ENCODE measurements around the gene CRELD2. TPM values are rescaled to one million over a fixed set of nuclear protein-coding genes. Genes with fewer than 3 reads are reported as not detected.
A peak's percentile ranks its signal among the peaks of the same experiment; 100 is the strongest.

CRELD2 gene
- total RNA-seq, 2 donors from 2014 or later = 46.1 to 60.1 TPM

GRCh38 chr22:49962012-49962750, 43.7 kb downstream of the CRELD2 start:
- DNase-seq (ENCODE audit: low spot score) = peak; percentile 55
- no peaks in the 10 kb centered on the region for H3K27me3 ChIP-seq (replicated peaks; ENCODE audit: insufficient read depth)
- peaks cover 21% of the 10 kb centered on the region for H3K36me3 ChIP-seq
- peaks cover 26 to 55% of the 10 kb centered on the region in 2 donors for H3K4me1 ChIP-seq (ENCODE audit: control insufficient read depth in 1 of 2, low read depth in 2 of 2)
- peak overlapping the region; percentile 93 for H3K4me3 ChIP-seq
- H3K9me3 ChIP-seq = no peaks in the 10 kb centered on the region
- peak; percentile 32 for ATAC-seq (ENCODE audit: insufficient number of reproducible peaks, low FRiP score, low read depth)
- H3K27ac ChIP-seq = peak overlapping the region; percentile 90 to 93
- no peak for TF ChIP-seq CTCF (IDR thresholded peaks at IDR 0.05)

DNA sequence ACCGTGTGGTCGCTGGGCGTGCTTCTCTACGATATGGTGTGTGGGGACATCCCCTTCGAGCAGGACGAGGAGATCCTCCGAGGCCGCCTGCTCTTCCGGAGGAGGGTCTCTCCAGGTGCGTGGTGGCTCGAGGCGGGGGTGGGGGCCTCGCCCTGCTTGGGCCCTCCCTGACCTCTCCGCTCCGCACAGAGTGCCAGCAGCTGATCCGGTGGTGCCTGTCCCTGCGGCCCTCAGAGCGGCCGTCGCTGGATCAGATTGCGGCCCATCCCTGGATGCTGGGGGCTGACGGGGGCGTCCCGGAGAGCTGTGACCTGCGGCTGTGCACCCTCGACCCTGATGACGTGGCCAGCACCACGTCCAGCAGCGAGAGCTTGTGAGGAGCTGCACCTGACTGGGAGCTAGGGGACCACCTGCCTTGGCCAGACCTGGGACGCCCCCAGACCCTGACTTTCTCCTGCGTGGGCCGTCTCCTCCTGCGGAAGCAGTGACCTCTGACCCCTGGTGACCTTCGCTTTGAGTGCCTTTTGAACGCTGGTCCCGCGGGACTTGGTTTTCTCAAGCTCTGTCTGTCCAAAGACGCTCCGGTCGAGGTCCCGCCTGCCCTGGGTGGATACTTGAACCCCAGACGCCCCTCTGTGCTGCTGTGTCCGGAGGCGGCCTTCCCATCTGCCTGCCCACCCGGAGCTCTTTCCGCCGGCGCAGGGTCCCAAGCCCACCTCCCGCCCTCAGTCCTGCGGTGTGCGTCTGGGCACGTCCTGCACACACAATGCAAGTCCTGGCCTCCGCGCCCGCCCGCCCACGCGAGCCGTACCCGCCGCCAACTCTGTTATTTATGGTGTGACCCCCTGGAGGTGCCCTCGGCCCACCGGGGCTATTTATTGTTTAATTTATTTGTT, 44.6 kb downstream of the CRELD2 start:
- Histone ChIP-seq H3K9me3 (no peaks in the 10 kb centered on the region), H3K4me1 (ENCODE audit: control insufficient read depth in 1 of 2, low read depth in 2 of 2) (peaks cover 31 to 61% of the 10 kb centered on the region in 2 donors), H3K27me3 (replicated peaks; ENCODE audit: insufficient read depth) (no peaks in the 10 kb centered on the region), H3K36me3 (peaks cover 21% of the 10 kb centered on the region), H3K27ac (peak overlapping the region; percentile 90 to 93), H3K4me3 (peak overlapping the region; percentile 93)
- TF ChIP-seq CTCF (IDR thresholded peaks at IDR 0.05) = no peak
- ATAC-seq (ENCODE audit: insufficient number of reproducible peaks, low FRiP score, low read depth) (no peak), DNase-seq (ENCODE audit: low spot score) (no peak)

GRCh38 chr22:49963647-49964026, 45.2 kb downstream of the CRELD2 start:
- Histone ChIP-seq H3K36me3 (peaks cover 21% of the 10 kb centered on the region), H3K4me3 (peak overlapping the region; percentile 93), H3K27me3 (replicated peaks; ENCODE audit: insufficient read depth) (no peaks in the 10 kb centered on the region), H3K4me1 (ENCODE audit: control insufficient read depth in 1 of 2, low read depth in 2 of 2) (peaks cover 33 to 61% of the 10 kb centered on the region in 2 donors), H3K9me3 (no peaks in the 10 kb centered on the region), H3K27ac (peak overlapping the region; percentile 90 to 93)
- no peak for TF ChIP-seq CTCF (IDR thresholded peaks at IDR 0.05)
- ATAC-seq (ENCODE audit: insufficient number of reproducible peaks, low FRiP score, low read depth) (no peak), DNase-seq (ENCODE audit: low spot score) (no peak)

DNA sequence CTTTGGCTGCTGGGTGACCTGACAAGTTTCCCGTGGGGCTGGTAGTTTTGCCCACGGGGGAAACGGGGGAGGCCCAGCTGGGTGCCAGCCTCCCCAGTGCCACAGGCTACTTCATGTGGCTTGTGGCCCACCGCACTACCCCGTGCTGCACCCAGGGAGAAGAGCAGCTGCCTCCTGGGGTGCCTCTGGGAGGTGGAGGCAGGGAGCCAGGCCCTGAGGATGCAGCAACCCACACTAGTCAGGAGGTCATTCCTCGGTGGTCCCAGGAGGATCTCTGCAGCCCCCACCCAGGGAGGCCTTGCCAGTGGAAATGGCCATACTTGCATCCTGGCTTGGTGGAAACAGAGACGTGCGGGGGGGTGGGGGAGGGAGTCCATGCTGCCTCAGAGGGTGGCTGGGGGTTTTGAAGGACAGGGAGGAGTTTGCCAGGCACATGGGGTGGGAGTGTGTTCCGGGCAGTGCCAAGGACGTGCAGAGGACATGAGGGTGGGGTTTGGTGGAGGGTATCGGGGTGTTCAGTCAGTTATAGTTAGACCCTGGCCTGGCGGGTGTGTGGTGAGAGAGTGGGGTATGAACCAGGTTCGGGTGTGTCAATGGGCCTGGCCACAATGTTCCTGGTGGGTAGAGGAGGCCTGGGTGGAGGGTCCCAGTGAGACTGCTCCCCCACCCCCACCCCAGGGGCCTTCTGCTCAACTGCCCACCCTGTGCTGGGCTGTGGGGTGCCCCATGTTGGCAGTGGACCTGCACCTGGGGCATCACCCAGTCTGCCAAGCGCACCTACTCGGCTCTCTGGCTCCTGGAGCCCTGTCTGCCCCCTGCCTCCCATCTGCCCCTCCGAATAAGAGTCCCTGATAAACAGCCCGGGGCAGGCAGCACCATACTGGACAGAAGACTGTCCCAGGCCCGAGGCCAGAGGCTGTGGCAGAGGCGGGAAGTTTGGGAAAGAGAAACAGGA, 46.0 kb downstream of the CRELD2 start:
- ATAC-seq (ENCODE audit: insufficient number of reproducible peaks, low FRiP score, low read depth) = no peak
- Histone ChIP-seq H3K4me3 (peak overlapping the region; percentile 93), H3K36me3 (peaks cover 21% of the 10 kb centered on the region), H3K27ac (peak overlapping the region; percentile 38 to 47), H3K4me1 (ENCODE audit: control insufficient read depth in 1 of 2, low read depth in 2 of 2) (peaks cover 33 to 56% of the 10 kb centered on the region in 2 donors), H3K9me3 (no peaks in the 10 kb centered on the region), H3K27me3 (replicated peaks; ENCODE audit: insufficient read depth) (no peaks in the 10 kb centered on the region)
- no peak for TF ChIP-seq CTCF (IDR thresholded peaks at IDR 0.05)
- DNase-seq (ENCODE audit: low spot score) = no peak
